NCI-H1105 treated with DMSO at 0.1 percent for 48 hours (cell line): Measurements from ENCODE around the gene MCTP2.
"Not testable (repeated sequence)": the region's sequence is repeated elsewhere in the genome, so short reads cannot be mapped to it uniquely, and the experiment has no call there.

Experiments used
- DNase-seq: peaks from one replicate; lab custom pipeline; 2025; lab: John Stamatoyannopoulos, UW

MCTP2 gene

GRCh38 chr15:94236608-94237007, 5.2 kb downstream of the MCTP2 start:
- no peak for DNase-seq

GRCh38 chr15:94237903-94238302, 6.5 kb downstream of the MCTP2 start:
- no peak for DNase-seq

GRCh38 chr15:94238539-94239118, 7.3 kb downstream of the MCTP2 start:
- DNase-seq = no peak

- no peak for DNase-seq
Observed at GRCh38 chr15:94239474-94239873, 8.1 kb downstream of the MCTP2 start.

GRCh38 chr15:94240480-94240879, 9.1 kb downstream of the MCTP2 start:
- DNase-seq = no peak

GRCh38 chr15:94242257-94242656, 10.9 kb downstream of the MCTP2 start:
- DNase-seq = no peak

- not testable (repeated sequence) for DNase-seq
Observed at GRCh38 chr15:94243003-94243402, 11.6 kb downstream of the MCTP2 start.

GRCh38 chr15:94243418-94243817, 12.1 kb downstream of the MCTP2 start:
- DNase-seq = no peak

- no peak for DNase-seq
Observed at GRCh38 chr15:94246016-94246415, 14.7 kb downstream of the MCTP2 start.

- no peak for DNase-seq
Observed at GRCh38 chr15:94247789-94248638, 16.7 kb downstream of the MCTP2 start.

GRCh38 chr15:94250801-94251200, 19.4 kb downstream of the MCTP2 start:
- DNase-seq = no peak

- DNase-seq = no peak
Observed at GRCh38 chr15:94252223-94252766, 20.9 kb downstream of the MCTP2 start.

GRCh38 chr15:94252906-94253491, 21.6 kb downstream of the MCTP2 start:
- no peak for DNase-seq

GRCh38 chr15:94253742-94254141, 22.4 kb downstream of the MCTP2 start:
- no peak for DNase-seq

- DNase-seq = no peak
Observed at GRCh38 chr15:94255540-94255939, 24.2 kb downstream of the MCTP2 start.

- no peak for DNase-seq
Observed at GRCh38 chr15:94256511-94256910, 25.1 kb downstream of the MCTP2 start.

- DNase-seq = not testable (repeated sequence)
Observed at GRCh38 chr15:94257776-94258175, 26.4 kb downstream of the MCTP2 start.

- DNase-seq = no peak
Observed at GRCh38 chr15:94258246-94258645, 26.9 kb downstream of the MCTP2 start.

GRCh38 chr15:94259121-94259751, 27.9 kb downstream of the MCTP2 start:
- no peak for DNase-seq

GRCh38 chr15:94259863-94260262, 28.5 kb downstream of the MCTP2 start:
- no peak for DNase-seq

- DNase-seq = no peak
Observed at GRCh38 chr15:94262201-94262600, 30.8 kb downstream of the MCTP2 start.
